SK-N-SH (cell line): ENCODE measurements around the gene CCN6. TPM values are rescaled to one million over a fixed set of nuclear protein-coding genes. Genes with fewer than 3 reads are reported as not detected.
A peak's percentile ranks its signal among the peaks of the same experiment; 100 is the strongest.

Experiments
- CTCF ChIA-PET: fragments of 300-600, 350-600 bp; formaldehyde crosslinking; extraction: SDS; loops from one replicate; lab custom pipeline; 2021; lab: Yijun Ruan, JAX
- POLR2A ChIA-PET: fragments of 350-600 bp; sonication (Branson Sonifier 250); formaldehyde crosslinking; extraction: SDS; loops from one replicate; lab custom pipeline; 2020; ENCODE audit warnings: antibody characterized with exemption, inconsistent platforms; lab: Yijun Ruan, JAX
- DNase-seq: peaks from one replicate; pipeline ENCODE4 v3.0.0; 2012
- H2AFZ ChIP-seq: fragments of 200-600 bp; sonication (generic); 2 replicates; pipeline ENCODE4 v1.8.1; 2016; ENCODE audit warnings: antibody characterized with exemption, mild to moderate bottlenecking, low read depth
- H3F3A ChIP-seq: fragments of 200-600 bp; sonication (generic); replicated peaks from 2 replicates; pipeline ENCODE3; 2016; ENCODE audit warnings: antibody characterized with exemption, mild to moderate bottlenecking; ENCODE audit not compliant: insufficient read depth
- H3K27ac ChIP-seq, 2 experiments: fragments of 200-500 bp in 1 of 2; fragments of 200-600 bp in 1 of 2; sonication (Bioruptor generic) in 1 of 2; sonication (generic), shearing (Covaris generic) in 1 of 2; 2 replicates each; pipeline versions ENCODE4 v1.5.1 to v1.6.1; 2014 to 2016; ENCODE audit warnings: low read depth in 2 of 2, inconsistent platforms in 1 of 2, low read length in 1 of 2, mild to moderate bottlenecking in 1 of 2, mixed read lengths in 1 of 2
- H3K27me3 ChIP-seq: fragments of 200-600 bp; sonication (generic), shearing (Covaris generic); 2 replicates; pipeline ENCODE4 v1.6.1; 2016; ENCODE audit warnings: mixed run types; ENCODE audit not compliant: insufficient read depth
- H3K36me3 ChIP-seq, 2 experiments: fragments of 200-500 bp in 1 of 2; fragments of 200-600 bp in 1 of 2; sonication (Bioruptor generic) in 1 of 2; sonication (generic) in 1 of 2; replicated peaks in 1 of 2; 2 replicates each; pipeline versions ENCODE3 to v1.5.1; 2014 to 2016; ENCODE audit warnings: low read length in 1 of 2, mild to moderate bottlenecking in 1 of 2; ENCODE audit not compliant: insufficient read depth in 2 of 2, control insufficient read depth in 1 of 2
- H3K4me1 ChIP-seq, 2 experiments: fragments of 200-500 bp in 1 of 2; fragments of 200-600 bp in 1 of 2; sonication (Bioruptor generic) in 1 of 2; sonication (generic), shearing (Covaris generic) in 1 of 2; 2 replicates each; pipeline versions ENCODE4 v1.5.1 to v1.6.1; 2014 to 2016; ENCODE audit warnings: low read depth in 1 of 2, low read length in 1 of 2, mixed run types in 1 of 2; ENCODE audit not compliant: insufficient read depth in 2 of 2, control insufficient read depth in 1 of 2
- H3K4me2 ChIP-seq: fragments of 200-600 bp; sonication (generic), shearing (Covaris generic); 2 replicates; pipeline ENCODE4 v1.6.1; 2017; ENCODE audit warnings: mixed run types
- H3K4me3 ChIP-seq, 2 experiments: fragments of 200-500 bp in 1 of 2; fragments of 200-600 bp in 1 of 2; sonication (Bioruptor generic) in 1 of 2; sonication (generic), shearing (Covaris generic) in 1 of 2; 2 replicates each; pipeline versions ENCODE4 v1.5.1 to v1.8.1; 2014 to 2016; ENCODE audit warnings: low read depth in 2 of 2, inconsistent platforms in 1 of 2, low read length in 1 of 2, mild to moderate bottlenecking in 1 of 2, mixed read lengths in 1 of 2, moderate library complexity in 1 of 2
- H3K79me2 ChIP-seq: fragments of 200-600 bp; sonication (generic); 2 replicates; pipeline ENCODE4 v1.8.1; 2017; ENCODE audit warnings: mild to moderate bottlenecking; ENCODE audit not compliant: insufficient read depth
- H3K9ac ChIP-seq: fragments of 200-600 bp; sonication (generic); 2 replicates; pipeline ENCODE4 v1.6.1; 2017; ENCODE audit warnings: mixed run types
- H3K9me2 ChIP-seq: fragments of 200-600 bp; sonication (generic); 2 replicates; pipeline ENCODE4 v1.6.1; 2017; ENCODE audit warnings: mixed run types
- H3K9me3 ChIP-seq: fragments of 200-600 bp; sonication (generic); 2 replicates; pipeline ENCODE4 v1.6.1; 2017; ENCODE audit warnings: mixed run types, mild to moderate bottlenecking, moderate library complexity
- H4K20me1 ChIP-seq: fragments of 200-600 bp; sonication (generic); 2 replicates; pipeline ENCODE4 v1.6.1; 2017; ENCODE audit warnings: mild to moderate bottlenecking, mixed run types; ENCODE audit not compliant: insufficient read depth
- CHD2 ChIP-seq: fragments of 150-350 bp; IDR thresholded peaks from 2 replicates; pipeline ENCODE4 v1.6.1; 2018; ENCODE audit warnings: low read length; ENCODE audit not compliant: partially characterized antibody
- CTCF ChIP-seq: fragments of 200-600 bp; sonication (generic); IDR thresholded peaks from 2 replicates; pipeline ENCODE4 v1.6.1; 2017; ENCODE audit warnings: antibody characterized with exemption, mild to moderate bottlenecking, moderate library complexity
- GATA2 ChIP-seq: sonication (generic); formaldehyde crosslinking; IDR thresholded peaks from 2 replicates; pipeline ENCODE4 v1.5.0; 2020; ENCODE audit warnings: mild to moderate bottlenecking, missing genetic modification reagents
- MAX ChIP-seq: IDR thresholded peaks from 2 replicates; pipeline ENCODE4 v1.4.0; 2012; ENCODE audit warnings: low read depth
- NFIC ChIP-seq: IDR thresholded peaks from 2 replicates; pipeline ENCODE4 v1.4.0; 2012; ENCODE audit warnings: borderline replicate concordance
- NRF1 ChIP-seq: IDR thresholded peaks from 2 replicates; pipeline ENCODE4 v1.6.1; 2012; ENCODE audit warnings: low read depth, mild to moderate bottlenecking, low read length
- POLR2AphosphoS5 ChIP-seq: IDR thresholded peaks from 2 replicates; pipeline ENCODE4 v1.6.1; 2012; ENCODE audit warnings: low read depth, low read length
- REST ChIP-seq: IDR thresholded peaks from 2 replicates; pipeline ENCODE4 v1.6.1; 2012; ENCODE audit warnings: mild to moderate bottlenecking, low read depth, low read length, moderate library complexity
- TAF1 ChIP-seq: IDR thresholded peaks from 2 replicates; pipeline ENCODE4 v1.6.1; 2012; ENCODE audit warnings: low read depth, mild to moderate bottlenecking, low read length, moderate library complexity, borderline replicate concordance
- YY1 ChIP-seq: IDR thresholded peaks from 2 replicates; pipeline ENCODE4 v1.4.0; 2012; ENCODE audit warnings: low read depth, mild to moderate bottlenecking
- WGBS: methylation state at CpG from one replicate; pipeline ENCODE4 v1.1.6; 2017; ENCODE audit warnings: low lambda C conversion rate; 5-methylcytosine and 5-hydroxymethylcytosine counted together
- polyA plus RNA-seq, 3 experiments: library from polyadenylated mRNA; depleted of rRNA; stranded (reverse); fragments of >200 nt; gene quantifications; 2 replicates each; pipeline ENCODE4 v1.2.3, GENCODE V29; 2012
- TF ChIP-seq, protein P1 (sequence below): IDR thresholded peaks from 2 replicates; pipeline ENCODE4; 2012

CCN6 gene
- polyA plus RNA-seq, 1 of the 3 experiments (the other 2 are of a cell fraction): not detected

GRCh38 chr6:112043032-112044007 lies 10.6 kb upstream of the CCN6 start (continued):
- no peak for TF ChIP-seq NFIC
- TF ChIP-seq CTCF: peak; percentile 98
- TF ChIP-seq REST: 0 out of 2 replicates have a peak, but pooled peaks have one; percentile 34
- TF ChIP-seq MAX: peak; percentile 39; the same call in 1 of the 2 replicates
- peak; percentile 53; the same call in 1 of the 2 replicates for TF ChIP-seq TAF1

- Histone ChIP-seq H3K79me2 (no peaks in the 10 kb centered on the region), H4K20me1 (no peaks in the 10 kb centered on the region), H3K4me2 (0 out of 2 replicates have a peak overlapping the region, but pooled peaks have one; percentile 69), H3K4me1 (peaks cover 6 to 11% of the 10 kb centered on the region in 2 experiments), H3K9me3 (no peaks in the 10 kb centered on the region), H3K27me3 (no peaks in the 10 kb centered on the region), H3K9me2 (no peaks in the 10 kb centered on the region), H2AFZ (no peak overlapping the region), H3K27ac (peak overlapping the region; percentile 18 to 96; a peak in 3 of 4 replicates), H3K4me3 (no peak overlapping the region), H3K36me3 (no peaks in the 10 kb centered on the region), H3K9ac (no peak overlapping the region), H3F3A (peaks cover 23% of the 10 kb centered on the region)
- WGBS: 75% methylated on average over 8 of the region's 8 CpGs
- no peak for DNase-seq
- ChIA-PET POLR2A (no interaction called here), CTCF (interaction anchor here (0.6 to 6.1 kb wide), 16 partner anchors 8 to 785 kb away, joined by 3 to 65 read pairs (median 6); partner anchors contain the start of gene CCN6)
- TF ChIP-seq, protein P1, sequence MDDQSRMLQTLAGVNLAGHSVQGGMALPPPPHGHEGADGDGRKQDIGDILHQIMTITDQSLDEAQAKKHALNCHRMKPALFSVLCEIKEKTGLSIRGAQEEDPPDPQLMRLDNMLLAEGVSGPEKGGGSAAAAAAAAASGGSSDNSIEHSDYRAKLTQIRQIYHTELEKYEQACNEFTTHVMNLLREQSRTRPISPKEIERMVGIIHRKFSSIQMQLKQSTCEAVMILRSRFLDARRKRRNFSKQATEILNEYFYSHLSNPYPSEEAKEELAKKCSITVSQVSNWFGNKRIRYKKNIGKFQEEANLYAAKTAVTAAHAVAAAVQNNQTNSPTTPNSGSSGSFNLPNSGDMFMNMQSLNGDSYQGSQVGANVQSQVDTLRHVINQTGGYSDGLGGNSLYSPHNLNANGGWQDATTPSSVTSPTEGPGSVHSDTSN: no peak
- TF ChIP-seq NRF1 (no peak), CHD2 (no peak), CTCF (no peak), POLR2AphosphoS5 (no peak), YY1 (no peak), GATA2 (no peak), MAX (no peak)
These were observed 9.7 kb upstream of the CCN6 start for GRCh38 chr6:112044196-112044595.
